Gastrocnemius medialis (tissue), 4 donors: ENCODE data around the gene SLC12A7.

Source experiments
- CTCF ChIP-seq, 5 experiments: fragments of 450-650 bp in 3 of 5; fragments of 200-600 bp in 2 of 5; sonication (generic) in 2 of 5; IDR thresholded peaks in 4 of 5; conservative IDR thresholded peaks in 1 of 5; 1 replicate in 4 of 5; 2 replicates in 1 of 5; pipeline ENCODE4 v1.5.1; 2016 to 2019; ENCODE audit warnings: antibody characterized with exemption in 5 of 5, mild to moderate bottlenecking in 3 of 5, moderate library complexity in 3 of 5
- POLR2A ChIP-seq, 2 donors: fragments of 450-650 bp; IDR thresholded peaks; one replicate each; pipeline ENCODE4 v1.6.1; 2017; ENCODE audit warnings: antibody characterized with exemption in 2 of 2, mild to moderate bottlenecking in 2 of 2, moderate library complexity in 2 of 2

- no peak for TF ChIP-seq CTCF (IDR thresholded peaks at IDR 0.05 in 4 of 5, conservative IDR thresholded peaks at IDR 0.05 in 1 of 5)
- no peak for TF ChIP-seq POLR2A (IDR thresholded peaks at IDR 0.05)
Observed at GRCh38 chr5:1079961-1080360, 31.9 kb downstream of the SLC12A7 start.
